ENCODE results near the gene RNF157.
"Not testable (repeated sequence)": the region's sequence is repeated elsewhere in the genome, so short reads cannot be mapped to it uniquely, and the experiment has no call there.

The RNF157 gene

DNA sequence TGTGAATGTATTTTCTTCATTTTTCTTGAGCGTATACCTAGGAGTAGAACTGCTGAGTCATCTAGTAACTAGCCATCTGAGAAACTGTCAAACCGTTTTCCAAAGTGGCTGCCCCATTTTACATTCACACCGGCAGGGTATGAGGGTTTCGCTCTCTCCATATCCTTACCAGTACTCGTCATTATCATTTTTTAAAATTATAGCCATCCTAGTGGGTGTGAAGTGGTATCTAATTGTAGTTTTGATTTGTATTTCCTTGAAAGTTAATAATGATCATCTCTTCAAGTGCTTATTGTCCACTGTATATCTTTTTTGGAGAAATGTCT, 6.0 kb downstream of the RNF157 start:
- no peak for DNase-seq (ENCODE audit: low spot score)

DNA sequence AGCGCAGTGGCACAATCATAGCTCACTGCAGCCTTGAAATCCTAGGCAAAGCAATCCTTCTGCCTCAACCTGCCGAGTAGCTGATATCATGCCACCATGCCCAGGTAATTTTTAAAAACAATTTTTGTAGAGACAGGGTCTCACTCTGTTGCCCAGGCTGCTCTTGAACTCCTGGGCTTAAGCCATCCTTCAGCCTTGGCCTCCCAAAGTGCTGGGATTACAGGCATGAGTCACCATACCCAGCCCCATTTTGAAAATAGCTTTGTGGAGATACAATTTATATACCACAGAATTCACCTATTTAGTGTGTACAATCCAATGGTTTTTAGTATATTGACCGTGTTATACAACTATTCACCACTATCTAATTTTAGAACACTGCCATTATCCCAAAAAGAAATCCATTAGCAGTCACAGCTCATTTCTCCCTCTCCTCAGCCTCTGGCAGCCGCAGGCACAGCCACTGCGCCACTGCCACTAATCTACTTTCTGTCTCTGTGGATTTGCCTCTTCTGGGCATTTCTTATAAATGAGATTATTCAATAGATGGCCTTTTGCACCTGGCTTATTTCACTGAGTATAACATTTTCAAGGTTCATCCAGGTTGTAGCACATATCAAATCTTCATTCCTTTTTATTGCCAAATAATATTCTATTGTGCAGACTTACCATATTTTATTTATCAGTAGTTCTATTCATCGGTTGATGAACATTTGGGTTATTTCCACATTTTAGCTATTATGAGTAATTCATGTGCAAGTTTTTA, 6.5 kb downstream of the RNF157 start:
- no peak for DNase-seq (ENCODE audit: low spot score)

DNA sequence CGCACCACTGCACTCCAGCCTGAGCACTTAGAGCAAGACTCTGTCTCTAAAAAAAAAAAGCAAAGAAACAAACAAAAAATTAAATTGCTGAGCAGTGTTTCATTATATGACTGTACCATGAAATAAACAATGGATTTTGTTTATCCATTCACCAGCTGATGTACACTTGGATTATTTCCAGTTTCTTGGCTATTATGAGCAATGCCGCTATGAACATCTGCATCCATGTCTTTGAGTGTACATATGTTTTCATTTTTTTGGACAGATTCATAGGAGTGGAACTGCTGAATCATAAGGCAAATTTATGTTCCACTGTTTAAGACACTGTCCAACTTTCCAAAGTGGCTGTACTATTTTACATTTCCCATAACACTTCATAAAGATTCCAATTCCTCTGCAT, 8.0 kb downstream of the RNF157 start:
- peak; percentile 41 for DNase-seq (ENCODE audit: low spot score)

DNA sequence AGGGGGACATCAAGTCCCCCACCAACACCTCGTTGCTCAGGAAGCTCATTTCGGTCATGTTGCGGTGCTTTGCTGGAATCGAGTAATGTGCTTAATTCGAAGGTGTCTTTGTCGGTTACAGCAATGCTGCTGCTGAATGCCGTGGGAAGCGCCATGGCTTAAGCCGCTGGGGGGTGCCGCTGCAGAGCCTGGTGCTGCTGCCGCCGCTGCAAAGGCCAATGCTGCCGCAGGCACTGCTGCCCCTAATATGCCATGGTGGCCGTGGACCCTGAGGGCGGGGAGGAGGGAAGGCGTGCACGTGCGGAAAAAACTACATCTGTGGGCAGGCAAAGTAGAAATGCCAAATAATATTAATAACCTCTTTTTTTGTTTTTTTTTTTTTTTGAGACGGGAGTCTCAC, 13.5 kb downstream of the RNF157 start:
- not testable (repeated sequence) for DNase-seq (ENCODE audit: low spot score)

DNA sequence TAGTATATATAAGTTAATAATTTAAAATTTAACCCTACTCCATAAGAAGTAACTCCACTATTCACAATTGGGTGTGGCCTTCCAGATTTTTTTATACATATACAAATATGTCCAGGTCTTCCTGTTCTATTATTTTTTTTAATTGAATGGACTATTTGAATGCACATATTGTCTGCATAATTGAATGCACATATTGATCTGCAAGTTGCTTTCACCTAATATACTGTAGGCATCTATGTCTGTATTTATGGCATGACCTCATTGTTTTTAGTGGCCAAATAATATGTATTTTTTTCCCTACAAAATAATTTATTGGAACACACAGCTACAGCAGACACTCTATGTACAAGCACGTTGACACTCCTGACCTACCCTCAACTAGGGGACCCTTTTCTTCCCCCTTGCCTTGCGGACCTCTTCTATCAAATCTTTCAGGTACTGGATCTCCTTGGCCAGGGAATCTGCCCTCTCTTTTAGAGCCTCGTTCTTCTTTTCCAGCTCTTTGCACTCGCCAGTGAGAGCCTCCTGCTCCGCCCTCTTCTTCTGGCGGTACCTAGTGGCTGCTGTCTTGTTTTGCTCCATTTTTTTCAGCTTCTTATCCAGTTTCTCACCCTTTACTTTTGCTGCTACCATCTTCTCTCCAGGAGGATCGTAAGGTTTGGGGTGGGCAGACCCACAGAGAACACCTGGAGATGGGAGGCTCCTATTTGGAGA, 14.8 kb downstream of the RNF157 start:
- DNase-seq (ENCODE audit: low spot score) = not testable (repeated sequence)

DNA sequence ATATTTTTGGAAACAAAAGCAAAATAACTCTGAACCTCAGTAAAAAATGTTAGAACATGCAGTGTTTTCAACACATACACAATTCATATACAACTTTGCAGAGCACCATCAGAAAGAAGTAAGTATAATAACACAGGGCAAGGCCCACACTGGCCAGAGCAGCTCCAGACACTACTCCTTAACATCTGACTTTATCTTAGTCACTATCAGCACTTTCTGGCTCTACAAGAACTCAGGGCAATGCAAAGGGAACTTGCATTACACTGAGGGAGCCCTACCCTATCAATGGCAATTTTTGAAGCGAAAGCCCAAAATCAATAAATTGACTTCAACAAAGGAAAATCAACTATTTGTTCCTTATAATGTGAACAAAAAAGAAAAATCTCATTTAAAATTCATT, 16.5 kb downstream of the RNF157 start:
- no peak for DNase-seq (ENCODE audit: low spot score)

DNA sequence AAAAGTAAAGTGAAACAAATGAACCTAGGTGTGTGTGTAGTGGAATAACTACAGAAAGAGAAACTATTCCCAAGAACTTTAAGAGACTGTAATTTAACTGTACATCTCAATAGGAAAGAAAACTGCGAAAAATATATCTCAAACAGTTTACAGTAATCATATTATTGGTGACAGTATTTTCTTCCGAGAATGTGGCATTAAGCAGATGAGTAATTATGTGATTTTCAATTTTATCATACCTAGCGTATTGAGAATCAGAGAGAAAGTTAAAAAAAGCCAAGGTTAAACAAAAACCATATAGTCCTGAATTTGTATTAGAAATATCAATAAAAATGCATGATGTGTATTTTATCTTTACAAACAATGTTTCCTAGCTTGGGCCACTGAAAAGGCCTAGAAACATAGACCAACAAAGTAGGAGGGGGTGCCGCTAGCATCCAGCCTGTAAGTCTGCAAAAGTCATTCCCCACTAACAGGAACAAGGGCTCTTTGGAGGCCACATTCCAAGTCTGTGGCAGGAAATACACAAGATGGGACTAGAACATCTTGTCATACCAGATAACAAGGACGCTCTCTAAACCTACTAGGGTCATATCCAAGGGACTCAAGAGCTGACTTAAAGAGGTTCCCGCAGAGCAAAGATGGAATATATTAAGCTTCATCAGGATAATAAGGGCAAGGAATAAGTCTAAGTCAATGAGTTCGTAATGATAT, 20.5 kb downstream of the RNF157 start:
- DNase-seq (ENCODE audit: low spot score) = no peak

DNA sequence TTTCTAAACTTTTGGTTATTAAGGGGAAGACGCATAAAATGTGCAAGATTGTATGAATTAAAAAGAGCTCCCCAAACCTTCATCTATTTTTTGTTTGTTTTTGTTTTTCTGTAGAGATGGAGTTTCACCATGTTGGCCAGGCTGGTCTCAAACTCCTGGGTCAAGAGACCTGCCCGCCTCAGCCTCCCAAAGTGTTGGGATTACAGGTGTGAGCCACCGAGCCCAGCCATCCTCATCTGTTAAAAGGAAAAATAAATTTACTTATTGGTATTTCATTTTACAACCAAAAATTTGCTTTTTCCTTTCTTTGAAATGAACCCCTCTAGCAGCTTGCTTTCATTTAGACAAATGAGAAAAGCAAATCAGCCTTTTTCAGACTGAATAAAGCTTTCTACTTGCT, 23.2 kb downstream of the RNF157 start:
- DNase-seq (ENCODE audit: low spot score) = no peak

DNA sequence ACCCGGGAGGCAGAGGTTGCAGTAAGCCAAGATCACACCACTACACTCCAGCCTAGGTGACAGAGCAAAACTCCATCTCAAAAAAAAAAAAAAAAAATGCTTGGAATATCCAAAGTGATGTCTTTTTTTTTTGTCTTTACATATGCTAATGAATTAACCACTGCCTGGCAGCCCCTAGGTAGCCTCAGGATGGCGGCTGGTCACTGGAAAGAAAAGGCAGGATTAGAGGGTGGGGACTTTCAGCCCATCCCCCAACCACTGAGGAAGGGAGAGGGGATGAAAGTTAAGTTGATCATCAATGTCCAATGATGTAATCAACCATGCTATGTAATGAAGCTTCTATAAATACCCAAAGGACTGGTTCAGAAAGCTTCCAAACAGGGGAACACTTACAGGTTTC, 26.8 kb downstream of the RNF157 start:
- DNase-seq (ENCODE audit: low spot score) = no peak

DNA sequence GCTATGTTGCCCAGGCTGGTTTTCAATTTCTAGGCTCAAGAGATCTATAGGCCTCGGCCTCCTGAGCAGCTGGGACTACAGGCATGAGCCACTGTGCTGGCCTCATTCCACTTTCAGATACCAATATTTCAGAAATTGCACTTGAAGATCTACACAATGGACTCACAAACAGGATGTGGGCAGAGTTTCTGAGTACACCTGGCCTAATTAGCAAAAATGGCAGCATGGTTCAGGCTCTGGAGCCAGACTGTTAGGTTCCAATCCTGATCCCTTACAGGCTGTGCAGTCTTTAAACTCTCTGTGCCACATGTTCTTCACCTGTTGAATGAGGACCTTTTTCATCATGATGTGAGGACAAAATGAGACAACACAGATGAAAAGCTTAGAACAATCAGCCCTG, 32.2 kb downstream of the RNF157 start:
- DNase-seq (ENCODE audit: low spot score) = no peak

DNA sequence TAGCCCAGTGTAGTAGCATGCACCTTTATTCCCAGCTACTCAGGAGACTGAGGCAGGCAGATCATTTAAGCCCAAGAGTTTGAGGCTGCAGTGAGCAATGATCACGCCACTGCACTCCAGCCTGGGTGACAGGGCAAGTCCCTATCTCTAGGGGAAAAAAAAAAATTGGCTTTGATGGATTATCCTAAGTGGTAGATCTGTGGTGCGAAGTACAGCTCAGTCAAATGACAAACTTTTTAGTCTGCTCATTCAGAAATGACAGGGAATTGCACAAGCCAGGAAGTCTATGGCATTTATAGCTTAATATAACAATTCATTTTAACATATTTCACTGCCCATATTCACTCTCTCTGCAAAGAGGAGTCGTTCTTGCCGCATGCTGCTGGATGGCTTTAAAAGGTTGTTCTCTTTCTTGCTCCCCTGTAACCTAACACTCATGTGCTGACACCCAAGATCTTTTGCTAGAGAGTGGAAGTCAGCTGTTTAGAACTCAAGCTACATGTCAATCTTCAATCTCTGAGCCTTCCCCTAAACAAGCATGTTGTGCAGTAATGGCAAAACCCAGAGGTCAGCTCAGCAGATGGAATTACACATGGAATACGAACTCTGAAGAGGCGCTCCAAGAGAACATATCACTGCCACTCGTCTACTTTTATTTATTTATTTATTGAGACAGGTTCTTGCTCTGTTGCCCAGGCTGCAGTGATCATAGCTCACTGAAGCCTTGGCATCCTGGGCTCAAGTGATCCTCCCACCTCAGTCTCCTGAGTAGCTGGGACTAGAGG, 32.8 kb downstream of the RNF157 start:
- DNase-seq (ENCODE audit: low spot score) = no peak

DNA sequence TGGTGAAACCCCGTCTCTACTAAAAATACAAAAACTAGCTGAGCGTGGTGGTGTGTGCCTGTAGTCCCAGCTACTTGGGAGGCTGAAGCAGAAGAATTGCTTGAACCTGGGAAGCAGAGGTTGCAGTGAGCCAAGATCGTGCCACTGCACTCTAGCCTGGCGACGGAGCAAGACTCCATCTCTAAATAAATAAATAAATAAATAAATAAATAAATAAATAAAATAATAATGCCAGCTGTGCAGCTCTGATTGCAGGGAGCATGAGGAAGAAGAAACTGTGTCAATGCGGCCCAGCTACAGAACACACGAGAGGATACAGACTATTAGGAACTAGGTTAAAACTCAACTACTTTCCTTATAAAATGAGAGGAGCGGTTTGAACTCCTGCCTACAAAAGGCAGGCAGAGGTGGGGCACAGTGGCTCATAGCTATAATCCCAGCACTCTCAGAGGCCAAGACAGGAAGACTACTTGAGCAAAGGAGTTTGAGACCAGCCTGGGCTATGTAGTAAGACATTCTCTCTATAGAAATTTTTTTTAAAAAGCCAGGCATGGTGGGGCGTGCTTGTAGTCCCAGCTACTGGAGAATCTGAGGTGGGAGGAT, 34.6 kb downstream of the RNF157 start:
- not testable (repeated sequence) for DNase-seq (ENCODE audit: low spot score)

DNA sequence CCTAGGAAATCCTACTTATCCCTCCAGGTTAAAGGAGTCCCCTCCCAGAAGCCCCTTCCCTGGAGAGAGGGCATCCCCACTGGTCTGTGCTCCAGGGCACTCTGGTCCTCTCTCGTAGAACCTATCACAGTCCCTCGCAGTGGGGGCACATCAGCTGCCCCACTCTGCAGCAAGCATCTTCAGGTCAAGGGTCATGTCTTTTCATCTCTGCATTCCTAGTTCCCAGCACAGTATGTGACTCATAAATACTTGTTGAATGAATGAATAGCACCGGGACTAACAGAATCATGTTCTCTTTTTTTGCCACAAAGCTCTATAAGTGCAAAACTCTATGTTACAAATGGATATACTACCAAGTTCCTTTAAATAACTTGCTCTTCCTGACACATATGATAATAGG, 36.0 kb downstream of the RNF157 start:
- DNase-seq (ENCODE audit: low spot score) = peak; percentile 81

DNA sequence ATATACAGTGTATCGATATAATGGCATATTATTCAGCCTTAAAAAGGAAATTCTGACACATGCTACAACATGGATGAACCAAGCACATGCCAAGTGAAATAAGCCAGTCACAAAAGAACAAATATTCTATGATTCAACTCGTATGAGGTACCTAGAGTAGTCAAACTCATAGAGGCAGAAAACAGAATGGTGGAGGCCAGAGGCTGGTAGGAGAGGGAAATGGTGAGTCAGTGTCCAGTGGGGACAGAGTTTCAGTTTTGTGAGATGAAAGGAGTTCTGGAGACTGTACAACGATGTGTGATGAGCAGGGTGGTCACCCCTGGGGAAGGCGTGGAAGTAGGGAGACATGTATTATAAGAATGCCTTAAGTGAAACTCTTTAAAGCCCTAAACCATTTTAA, 39.9 kb downstream of the RNF157 start:
- DNase-seq (ENCODE audit: low spot score) = no peak

DNA sequence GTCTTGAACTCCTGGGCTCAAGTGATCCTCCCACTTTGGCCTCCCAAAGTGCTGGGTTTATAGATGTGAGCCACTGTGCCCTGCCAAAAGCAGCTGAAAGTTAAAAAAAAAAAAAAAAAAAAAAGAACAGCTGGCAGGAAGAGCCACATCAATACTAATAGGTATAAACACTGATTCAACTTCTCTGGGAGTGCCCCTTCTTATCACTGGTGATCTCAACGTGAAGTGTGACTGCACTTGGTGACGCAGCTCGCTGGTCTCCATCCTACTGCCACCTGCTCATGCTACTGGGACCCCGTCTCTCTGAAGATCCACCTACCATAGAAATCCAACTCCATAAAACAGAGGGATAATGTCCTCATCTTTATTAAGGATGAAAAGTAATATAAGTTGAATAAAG, 40.8 kb downstream of the RNF157 start:
- no peak for DNase-seq (ENCODE audit: low spot score)

DNA sequence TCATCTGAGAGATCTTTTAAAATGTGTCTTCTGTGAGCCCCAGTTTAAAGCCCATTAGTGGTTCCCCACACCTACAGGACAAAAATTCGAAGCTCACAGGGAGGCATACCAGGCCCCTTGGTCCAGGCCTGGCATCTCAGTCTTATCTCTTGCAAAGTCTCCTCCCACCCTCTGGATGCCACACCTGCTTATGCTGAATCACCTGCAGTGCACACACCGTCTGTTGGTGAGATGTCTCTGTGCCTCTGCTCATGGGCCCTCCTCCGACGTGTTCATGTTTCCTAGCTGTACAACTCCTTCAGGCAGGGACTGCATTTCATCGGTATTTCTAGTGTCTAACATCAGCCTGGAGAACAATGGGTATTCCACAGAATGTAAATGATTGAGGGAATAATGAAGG, 41.6 kb downstream of the RNF157 start:
- DNase-seq (ENCODE audit: low spot score) = no peak

DNA sequence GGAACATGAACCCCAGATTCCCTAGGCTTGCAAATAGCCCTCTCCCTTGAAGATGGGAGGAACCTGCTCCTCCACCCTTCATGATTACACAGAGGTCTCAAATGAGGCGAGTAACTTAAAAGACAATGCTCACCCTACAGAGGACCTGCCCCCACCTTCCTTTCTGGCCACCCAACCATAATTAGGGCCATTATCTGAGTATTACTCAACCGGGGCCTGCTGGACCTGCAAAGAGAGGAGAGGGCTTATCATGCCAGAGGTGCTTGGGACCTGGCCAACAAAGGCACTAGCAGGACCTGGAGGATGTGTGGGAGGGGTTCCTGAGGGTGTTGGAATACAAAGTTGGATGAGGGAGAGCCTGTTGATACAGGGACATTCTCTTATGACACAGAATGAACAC, 42.4 kb downstream of the RNF157 start:
- DNase-seq (ENCODE audit: low spot score) = no peak

DNA sequence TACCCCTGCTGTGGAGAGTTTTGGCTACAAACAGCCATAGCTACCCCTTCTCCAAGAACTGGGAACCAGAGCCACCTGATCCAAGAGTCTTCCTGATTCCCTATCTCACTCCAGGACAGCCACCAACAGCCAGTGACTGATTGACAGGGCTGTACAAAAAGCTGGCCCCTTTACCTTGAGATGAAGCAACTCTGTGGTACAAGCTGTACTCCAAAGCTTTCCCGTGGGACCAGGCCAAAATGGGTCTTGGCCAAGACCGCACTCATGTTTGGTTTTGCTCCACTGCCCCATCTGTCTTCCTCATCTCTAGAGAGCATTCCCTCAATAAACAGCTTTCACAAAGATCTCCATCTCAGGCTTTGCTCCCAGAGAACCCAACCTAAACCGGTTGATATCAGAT, 43.6 kb downstream of the RNF157 start:
- peak; percentile 22 for DNase-seq (ENCODE audit: low spot score)

DNA sequence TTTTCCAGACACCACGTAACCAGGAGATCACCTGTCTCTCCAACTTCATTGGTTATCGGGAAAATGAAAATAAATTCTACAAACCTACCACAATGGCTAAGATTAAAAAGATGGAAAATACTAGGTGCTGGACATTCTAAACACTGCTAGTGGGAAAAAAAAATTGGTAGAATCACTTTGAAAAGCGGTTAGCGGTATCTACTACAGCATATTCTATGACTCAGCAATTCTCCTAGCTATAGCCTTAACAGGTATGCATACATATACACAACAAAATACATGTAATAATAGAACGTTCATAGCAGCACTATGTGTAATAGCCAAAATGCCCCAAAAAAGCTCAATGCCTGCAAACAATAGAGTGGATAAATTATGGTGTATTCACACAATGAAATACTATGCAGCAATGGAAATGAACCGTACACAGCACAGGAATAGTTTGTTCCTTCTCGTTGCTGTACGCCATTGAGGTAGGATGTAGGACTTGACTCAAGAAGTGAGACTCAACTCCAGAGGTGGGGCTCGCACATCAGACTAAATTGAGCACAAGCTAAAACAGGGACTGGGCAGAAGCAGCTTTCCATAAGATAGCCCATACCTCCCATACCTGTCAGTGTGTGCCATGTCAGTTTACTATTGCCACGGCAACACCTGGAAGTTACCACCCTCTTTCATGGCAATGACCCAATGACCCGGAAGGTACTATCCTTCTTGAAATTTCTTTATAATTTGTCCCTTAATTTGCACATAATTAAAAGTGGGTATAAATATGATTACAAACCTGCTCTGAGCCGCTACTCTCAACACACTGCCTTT, 44.8 kb downstream of the RNF157 start:
- no peak for DNase-seq (ENCODE audit: low spot score)

DNA sequence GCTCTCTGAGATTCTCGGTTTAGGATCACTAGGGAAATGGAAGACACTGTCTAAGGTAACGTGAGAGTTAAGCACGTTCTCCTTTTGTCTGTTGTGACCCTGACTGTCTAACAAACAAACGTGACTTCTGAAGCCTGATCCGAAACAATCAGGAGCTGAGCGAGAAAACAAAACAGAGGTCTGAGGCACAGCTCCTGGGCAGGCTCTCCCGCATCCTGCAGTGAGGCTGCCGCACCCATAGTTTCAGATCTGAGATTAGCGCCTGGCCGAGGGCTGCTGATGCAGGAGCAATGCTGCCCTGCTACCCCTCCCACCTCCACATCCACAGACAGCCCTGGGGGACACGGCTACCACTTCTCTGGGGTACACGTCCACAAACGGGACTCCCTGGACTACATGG, 46.7 kb downstream of the RNF157 start:
- DNase-seq (ENCODE audit: low spot score) = no peak

DNA sequence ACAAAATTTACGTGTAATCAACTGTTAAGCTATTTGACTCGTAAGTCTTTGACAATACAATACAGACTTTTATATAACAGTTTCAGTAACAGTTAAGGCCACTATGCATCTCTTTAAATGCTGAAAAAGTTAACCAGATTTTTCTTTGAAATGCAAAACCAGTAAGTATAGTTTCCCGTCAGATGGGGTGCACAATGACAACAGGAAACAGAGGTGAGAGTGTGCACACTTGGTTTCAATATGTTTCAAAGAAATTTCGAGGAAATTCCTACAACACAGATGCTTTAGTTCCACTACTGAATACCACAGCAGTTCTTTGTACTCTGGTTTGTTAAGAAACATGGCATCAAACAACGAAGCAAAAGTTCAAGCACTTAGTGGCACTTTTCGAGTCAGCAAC, 48.4 kb downstream of the RNF157 start:
- no peak for DNase-seq (ENCODE audit: low spot score)
